IPS DF 6.9 (cell line): Measurements from ENCODE around the gene KIF17.
A peak's percentile ranks its signal among the peaks of the same experiment; 100 is the strongest.

Experiments used
- DNase-seq: peaks from one replicate; pipeline ENCODE4 v3.0.0-alpha.2; 2013; ENCODE audit warnings: low read depth, low spot score
- H3K27ac ChIP-seq: one replicate; pipeline ENCODE4 v1.5.1; 2013; ENCODE audit warnings: low read length, control low read depth
- H3K27me3 ChIP-seq: 2 replicates; pipeline ENCODE4 v1.6.1; 2013; ENCODE audit warnings: mild to moderate bottlenecking, low read length; ENCODE audit not compliant: control insufficient read depth, insufficient read depth
- H3K36me3 ChIP-seq: 2 replicates; pipeline ENCODE4 v1.6.1; 2013; ENCODE audit warnings: low read length; ENCODE audit not compliant: control insufficient read depth, insufficient read depth
- H3K4me1 ChIP-seq: 2 replicates; pipeline ENCODE4 v1.6.1; 2013; ENCODE audit warnings: low read length; ENCODE audit not compliant: control insufficient read depth, insufficient read depth
- H3K4me3 ChIP-seq: 2 replicates; pipeline ENCODE4 v1.5.1; 2013; ENCODE audit warnings: mild to moderate bottlenecking, low read length
- H3K9me3 ChIP-seq: 2 replicates; pipeline ENCODE4 v1.6.1; 2013; ENCODE audit warnings: low read length, inconsistent platforms; ENCODE audit not compliant: control insufficient read depth, insufficient read depth
- WGBS: extraction: QIAGEN DNeasy Blood & Tissue Kit; methylation state at CpG from one replicate; pipeline ENCODE4 v1.1.7; 2013; ENCODE audit warnings: mixed read lengths, missing lambda C conversion rate; ENCODE audit not compliant: insufficient read length, insufficient coverage; 5-methylcytosine and 5-hydroxymethylcytosine counted together

Gene KIF17

GRCh38 chr1:20661207-20662109 is 56.3 kb downstream of the KIF17 start, which contains the start of gene DDOST:
TSS of gene DDOST (minus strand) at chr1:20661369. CDS start at chr1:20661350, 19 bp downstream.
- H3K4me3 ChIP-seq, result peak within 1 kb of the TSS; percentile 98
- no peak within 1 kb of the TSS for H3K27ac ChIP-seq
- no peaks in the 10 kb centered on the region for H3K4me1 ChIP-seq
- no peaks in the 10 kb centered on the region; the same call in 1 of the 2 replicates for H3K36me3 ChIP-seq
- no peaks in the 10 kb centered on the region for H3K27me3 ChIP-seq
- no CpG with 5 or more reads among the region's 58 CpGs for WGBS
- H3K9me3 ChIP-seq, result no peaks in the 10 kb centered on the region
- DNase-seq, result peak; percentile 95

GRCh38 chr1:20660847-20661206 is 57.0 kb downstream of the KIF17 start:
- no peaks in the 10 kb centered on the region for H3K4me1 ChIP-seq
- peak overlapping the region; percentile 98 for H3K4me3 ChIP-seq
- no peak overlapping the region for H3K27ac ChIP-seq
- H3K9me3 ChIP-seq, result no peaks in the 10 kb centered on the region
- H3K36me3 ChIP-seq, result peaks cover 5% of the 10 kb centered on the region; the same call in 1 of the 2 replicates
- no CpG with 5 or more reads among the region's 20 CpGs for WGBS
- no peaks in the 10 kb centered on the region for H3K27me3 ChIP-seq
- DNase-seq, result no peak

- no CpG with 5 or more reads among the region's 3 CpGs for WGBS
- no peak overlapping the region for H3K27ac ChIP-seq
- DNase-seq, result no peak
These were observed 57.4 kb downstream of the KIF17 start for GRCh38 chr1:20660363-20660762.

GRCh38 chr1:20658166-20658915 is 59.5 kb downstream of the KIF17 start:
- Histone ChIP-seq H3K9me3 (no peaks in the 10 kb centered on the region), H3K4me1 (no peaks in the 10 kb centered on the region), H3K27me3 (no peaks in the 10 kb centered on the region), H3K27ac (no peak overlapping the region), H3K4me3 (no peak overlapping the region), H3K36me3 (peaks cover 22% of the 10 kb centered on the region; the same call in 1 of the 2 replicates)
- WGBS, result no CpG with 5 or more reads among the region's 16 CpGs
- DNase-seq, result no peak

More at GRCh38 chr1:20660363-20660762, 57.4 kb downstream of the KIF17 start:
- Histone ChIP-seq H3K9me3 (no peaks in the 10 kb centered on the region), H3K36me3 (peaks cover 10% of the 10 kb centered on the region; the same call in 1 of the 2 replicates), H3K4me3 (peak overlapping the region; percentile 98; the same call in 1 of the 2 replicates), H3K27me3 (no peaks in the 10 kb centered on the region), H3K4me1 (no peaks in the 10 kb centered on the region)

- DNase-seq, result no peak
- peaks cover 32% of the 10 kb centered on the region for H3K36me3 ChIP-seq
- WGBS, result no CpG with 5 or more reads among the region's 12 CpGs
- H3K27ac ChIP-seq, result no peak overlapping the region
- H3K27me3 ChIP-seq, result no peaks in the 10 kb centered on the region
- H3K9me3 ChIP-seq, result no peaks in the 10 kb centered on the region
- H3K4me3 ChIP-seq, result no peak overlapping the region
- no peaks in the 10 kb centered on the region for H3K4me1 ChIP-seq
These were observed 60.8 kb downstream of the KIF17 start for GRCh38 chr1:20657024-20657423.

GRCh38 chr1:20654104-20654690 is 63.6 kb downstream of the KIF17 start:
- Histone ChIP-seq H3K27me3 (no peaks in the 10 kb centered on the region), H3K27ac (no peak overlapping the region), H3K36me3 (peaks cover 37% of the 10 kb centered on the region), H3K4me3 (no peak overlapping the region), H3K4me1 (no peaks in the 10 kb centered on the region), H3K9me3 (no peaks in the 10 kb centered on the region)
- WGBS, result no CpG with 5 or more reads among the region's 20 CpGs
- no peak for DNase-seq

- no peaks in the 10 kb centered on the region for H3K4me1 ChIP-seq
- H3K9me3 ChIP-seq, result no peaks in the 10 kb centered on the region
- peaks cover 48% of the 10 kb centered on the region for H3K36me3 ChIP-seq
- DNase-seq, result no peak
- no peak overlapping the region for H3K27ac ChIP-seq
- H3K27me3 ChIP-seq, result no peaks in the 10 kb centered on the region
- H3K4me3 ChIP-seq, result no peak overlapping the region
- WGBS, result no CpG with 5 or more reads among the region's 15 CpGs
These were observed 65.5 kb downstream of the KIF17 start for GRCh38 chr1:20652300-20652699.

- DNase-seq, result no peak
- no peaks in the 10 kb centered on the region for H3K27me3 ChIP-seq
- H3K9me3 ChIP-seq, result no peaks in the 10 kb centered on the region
- no peaks in the 10 kb centered on the region for H3K4me1 ChIP-seq
- no peak overlapping the region for H3K27ac ChIP-seq
- H3K4me3 ChIP-seq, result no peak overlapping the region
- WGBS, result no CpG with 5 or more reads among the region's 15 CpGs
- peaks cover 30% of the 10 kb centered on the region for H3K36me3 ChIP-seq
These were observed 68.9 kb downstream of the KIF17 start for GRCh38 chr1:20648946-20649345.

GRCh38 chr1:20648438-20648837 is 69.4 kb downstream of the KIF17 start:
- no CpG with 5 or more reads among the region's 13 CpGs for WGBS
- Histone ChIP-seq H3K27me3 (no peaks in the 10 kb centered on the region), H3K9me3 (no peaks in the 10 kb centered on the region), H3K36me3 (peaks cover 27% of the 10 kb centered on the region), H3K4me3 (no peak overlapping the region), H3K4me1 (no peaks in the 10 kb centered on the region), H3K27ac (no peak overlapping the region)
- no peak for DNase-seq

GRCh38 chr1:20645414-20645813 is 72.4 kb downstream of the KIF17 start:
- Histone ChIP-seq H3K9me3 (no peaks in the 10 kb centered on the region), H3K4me3 (no peak overlapping the region), H3K27ac (no peak overlapping the region), H3K27me3 (no peaks in the 10 kb centered on the region), H3K4me1 (no peaks in the 10 kb centered on the region), H3K36me3 (peaks cover 11% of the 10 kb centered on the region)
- no CpG with 5 or more reads among the region's 14 CpGs for WGBS
- DNase-seq, result no peak
